Stimulated activated naive CD4-positive, alpha-beta T cell (primary cell): ENCODE measurements around the gene STAT5A.
"Not testable (repeated sequence)": the region's sequence is repeated elsewhere in the genome, so short reads cannot be mapped to it uniquely, and the experiment has no call there.

Experiments
- DNase-seq, 6 experiments: peaks; one replicate each; lab custom pipeline; 2025; lab: John Stamatoyannopoulos, UW

STAT5A gene

GRCh38 chr17:42285346-42286050 lies 2.8 kb upstream of the STAT5A start:
- DNase-seq = no peak

GRCh38 chr17:42286411-42287221 lies 1.7 kb upstream of the STAT5A start:
- no peak for DNase-seq

GRCh38 chr17:42287305-42287976 lies 857 bp upstream of the STAT5A start:
- DNase-seq = peak; percentile 25 to 56 (median 34)

DNA sequence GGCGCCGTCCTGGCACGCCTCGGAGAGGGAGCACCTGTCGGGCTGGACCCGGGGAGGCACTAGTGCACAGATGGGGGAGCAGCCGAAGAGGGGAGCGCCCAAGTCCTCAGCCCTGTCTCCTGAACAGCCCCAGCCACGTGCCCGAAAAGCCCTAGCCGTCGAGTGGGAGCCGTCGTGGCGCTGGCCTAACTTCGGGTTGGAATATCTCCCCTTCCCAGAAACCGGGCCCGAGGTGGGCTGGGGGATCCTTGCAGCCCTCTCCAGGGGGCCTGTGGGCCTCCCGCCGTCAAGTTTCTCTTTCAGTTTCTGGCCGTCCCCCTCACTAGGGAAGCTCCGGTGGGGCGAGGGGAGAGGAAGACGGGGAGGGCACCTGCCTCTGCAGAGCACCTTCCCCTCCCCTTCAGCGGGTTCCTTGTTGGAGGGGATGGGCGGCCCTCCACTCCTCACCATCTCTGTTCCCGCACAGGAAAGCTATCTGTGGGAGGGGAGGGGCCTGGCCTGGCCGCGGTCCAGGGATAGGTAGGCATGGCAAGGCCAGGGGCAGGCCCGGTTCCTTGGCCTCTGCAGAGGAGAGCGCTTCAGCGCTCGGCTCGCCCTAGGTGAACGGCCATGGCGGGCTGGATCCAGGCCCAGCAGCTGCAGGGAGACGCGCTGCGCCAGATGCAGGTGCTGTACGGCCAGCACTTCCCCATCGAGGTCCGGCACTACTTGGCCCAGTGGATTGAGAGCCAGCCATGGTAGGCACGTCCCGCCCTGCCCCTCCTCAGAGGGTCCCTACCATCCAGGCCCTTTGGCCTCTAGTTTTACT lies 709 bp downstream of the STAT5A start:
- DNase-seq = peak; percentile 35 to 83 (median 55)

- peak in 5 of 6 experiments; percentile 12 to 54 (median 22) for DNase-seq
Measured at GRCh38 chr17:42289611-42290181, 1.4 kb downstream of the STAT5A start.

- no peak for DNase-seq
Measured at GRCh38 chr17:42290577-42290976, 2.3 kb downstream of the STAT5A start.

DNA sequence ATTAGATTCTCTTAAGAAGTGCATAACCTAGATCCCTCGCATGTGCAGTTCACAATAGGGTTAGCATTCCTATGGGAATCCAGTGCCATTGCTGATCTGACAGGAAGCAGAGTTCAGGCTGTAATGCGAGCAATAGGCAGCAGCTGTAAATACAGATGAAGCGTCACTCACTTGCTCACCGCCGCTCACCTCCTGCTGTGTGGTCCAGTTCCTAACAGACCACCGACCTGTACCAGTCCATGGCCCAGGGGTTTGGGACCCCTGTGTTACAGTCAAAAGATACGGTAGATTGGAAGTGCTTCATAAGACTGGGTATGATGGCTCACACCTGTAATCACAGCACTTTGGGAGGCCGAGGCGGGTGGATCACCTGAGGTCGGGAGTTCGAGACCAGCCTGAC lies 2.8 kb downstream of the STAT5A start:
- no peak for DNase-seq

DNA sequence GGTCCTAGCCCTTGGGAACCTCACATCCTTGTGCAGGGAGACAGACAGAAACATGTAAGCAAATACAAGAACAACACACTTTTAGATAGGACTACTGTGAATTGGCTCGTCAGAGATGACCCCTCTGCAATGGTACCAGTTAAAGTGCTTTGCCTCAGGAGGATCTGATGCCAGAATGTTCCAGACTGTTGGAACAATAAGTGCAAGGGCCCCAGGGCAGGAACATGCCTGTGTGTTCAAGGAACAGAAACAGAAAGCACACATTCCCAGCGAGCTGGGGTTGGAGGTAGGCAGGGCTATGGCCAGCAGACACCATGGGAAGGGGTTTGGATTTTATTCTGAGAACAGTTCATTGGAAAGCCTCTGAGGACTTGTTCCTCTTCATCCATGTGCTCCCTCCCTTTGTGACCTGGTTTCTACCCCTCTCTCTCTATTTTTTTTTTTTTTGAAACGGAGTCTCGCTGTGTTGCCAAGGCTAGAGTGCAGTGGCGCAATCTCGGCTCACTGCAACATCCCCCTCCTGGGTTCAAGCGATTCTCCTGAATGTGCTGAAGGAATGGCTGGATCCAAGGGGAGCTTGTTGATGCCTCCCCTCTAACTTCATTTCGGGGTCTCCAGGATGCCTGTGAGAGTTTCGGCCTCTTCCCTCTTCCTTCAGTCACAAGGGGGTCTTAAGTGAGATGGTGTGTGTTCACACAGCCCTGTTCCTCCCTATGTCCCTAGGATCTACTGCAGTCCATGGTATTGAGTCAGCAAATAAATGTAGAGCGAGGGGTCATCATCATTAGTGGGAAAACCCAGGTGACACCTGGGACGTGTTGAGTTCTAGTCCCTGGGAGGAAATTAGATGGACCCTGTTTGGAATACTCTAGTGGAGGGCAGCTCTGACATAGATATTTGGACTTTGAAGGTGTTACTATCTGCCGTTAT lies 6.4 kb downstream of the STAT5A start:
- DNase-seq = no peak

- DNase-seq = no peak
Measured at GRCh38 chr17:42296012-42296411, 7.7 kb downstream of the STAT5A start.

- not testable (repeated sequence) for DNase-seq
Measured at GRCh38 chr17:42297775-42298174, 9.5 kb downstream of the STAT5A start.

GRCh38 chr17:42299361-42299760 lies 11.1 kb downstream of the STAT5A start:
- DNase-seq = not testable (repeated sequence)

DNA sequence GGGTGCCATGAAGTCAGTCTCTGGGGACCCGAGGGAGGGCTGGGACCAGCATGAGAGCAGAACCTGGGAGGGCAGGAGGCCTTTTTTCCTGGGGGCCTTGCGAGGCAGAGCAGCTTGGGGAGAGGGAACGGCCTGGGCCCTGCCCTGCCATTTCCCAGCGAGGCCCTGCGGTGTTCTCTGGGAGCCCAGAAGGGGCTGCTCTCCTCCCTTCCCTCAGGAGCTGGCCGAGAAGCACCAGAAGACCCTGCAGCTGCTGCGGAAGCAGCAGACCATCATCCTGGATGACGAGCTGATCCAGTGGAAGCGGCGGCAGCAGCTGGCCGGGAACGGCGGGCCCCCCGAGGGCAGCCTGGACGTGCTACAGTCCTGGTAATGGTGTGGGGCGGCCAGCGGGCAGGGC lies 11.6 kb downstream of the STAT5A start:
- DNase-seq = not testable (repeated sequence)

DNA sequence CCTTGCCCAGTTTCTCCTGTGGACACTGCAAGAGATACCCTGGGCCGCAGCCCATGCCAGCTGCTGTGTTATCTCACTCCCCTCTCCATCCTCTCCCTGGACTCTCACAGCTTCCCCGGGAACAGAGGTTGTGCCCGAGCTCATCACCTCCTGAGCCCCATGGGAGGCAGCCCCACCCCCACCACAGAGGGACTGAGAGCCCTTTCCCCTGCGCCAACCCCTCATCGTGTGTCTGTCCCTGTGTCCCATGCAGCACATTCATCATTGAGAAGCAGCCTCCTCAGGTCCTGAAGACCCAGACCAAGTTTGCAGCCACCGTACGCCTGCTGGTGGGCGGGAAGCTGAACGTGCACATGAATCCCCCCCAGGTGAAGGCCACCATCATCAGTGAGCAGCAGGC lies 12.7 kb downstream of the STAT5A start:
- DNase-seq = no peak

DNA sequence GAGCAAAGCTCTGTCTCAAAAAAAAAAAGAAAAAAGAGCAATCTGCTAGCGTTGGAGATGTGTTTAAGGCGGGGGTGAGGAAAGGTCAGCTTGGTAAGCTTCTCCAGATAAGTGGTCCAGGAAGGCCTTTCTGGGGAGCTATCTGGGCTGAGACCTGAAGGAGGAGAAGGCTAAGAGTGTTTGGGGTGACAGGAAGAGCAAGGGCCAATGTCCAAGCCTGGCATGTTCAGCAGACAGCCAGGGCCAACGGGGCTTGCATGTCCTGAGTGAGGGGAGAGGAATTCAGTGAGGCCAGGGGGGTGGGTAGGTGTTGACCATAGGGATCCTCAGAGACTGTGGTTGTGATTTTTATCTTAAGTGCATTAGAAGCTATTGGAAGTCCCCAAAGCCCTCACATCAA lies 15.4 kb downstream of the STAT5A start:
- no peak for DNase-seq

- no peak for DNase-seq
Measured at GRCh38 chr17:42304187-42305030, 16.1 kb downstream of the STAT5A start.

GRCh38 chr17:42305031-42305330 lies 16.7 kb downstream of the STAT5A start:
- DNase-seq = not testable (repeated sequence)

GRCh38 chr17:42305543-42306384 lies 17.5 kb downstream of the STAT5A start:
- peak; percentile 24 to 70 (median 33) for DNase-seq

DNA sequence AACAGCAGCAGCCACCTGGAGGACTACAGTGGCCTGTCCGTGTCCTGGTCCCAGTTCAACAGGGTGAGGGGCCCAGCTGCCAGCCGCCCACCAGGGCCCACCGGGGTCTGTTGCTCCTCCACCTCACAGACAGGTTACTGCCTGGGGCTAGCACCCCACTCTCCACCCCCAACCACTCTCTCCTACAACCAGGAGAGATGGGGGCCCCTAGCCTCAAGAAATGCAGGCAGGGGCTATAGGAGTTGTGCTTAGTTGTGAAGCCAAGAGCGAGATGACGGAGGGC lies 18.0 kb downstream of the STAT5A start:
- DNase-seq = no peak

DNA sequence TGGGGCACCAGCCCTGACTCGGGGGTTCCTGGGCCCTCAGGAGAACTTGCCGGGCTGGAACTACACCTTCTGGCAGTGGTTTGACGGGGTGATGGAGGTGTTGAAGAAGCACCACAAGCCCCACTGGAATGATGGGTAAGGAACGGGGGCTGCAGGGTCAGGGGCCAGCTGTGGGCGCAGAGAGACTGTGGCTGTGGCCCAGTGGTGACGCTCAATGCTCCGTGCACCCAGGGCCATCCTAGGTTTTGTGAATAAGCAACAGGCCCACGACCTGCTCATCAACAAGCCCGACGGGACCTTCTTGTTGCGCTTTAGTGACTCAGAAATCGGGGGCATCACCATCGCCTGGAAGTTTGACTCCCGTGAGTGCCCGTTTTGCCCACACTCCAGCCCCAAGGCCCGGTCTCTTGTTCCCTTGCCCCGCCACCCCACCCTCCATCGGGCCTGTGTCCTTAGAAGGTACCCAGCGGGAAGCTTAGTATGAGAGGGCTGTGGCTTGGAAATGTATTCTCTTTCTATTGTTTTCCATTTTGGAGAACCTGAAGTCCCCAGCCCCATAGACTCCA lies 19.1 kb downstream of the STAT5A start:
- DNase-seq = no peak
